Measurements from ENCODE around the gene UBR1.

UBR1 gene

DNA sequence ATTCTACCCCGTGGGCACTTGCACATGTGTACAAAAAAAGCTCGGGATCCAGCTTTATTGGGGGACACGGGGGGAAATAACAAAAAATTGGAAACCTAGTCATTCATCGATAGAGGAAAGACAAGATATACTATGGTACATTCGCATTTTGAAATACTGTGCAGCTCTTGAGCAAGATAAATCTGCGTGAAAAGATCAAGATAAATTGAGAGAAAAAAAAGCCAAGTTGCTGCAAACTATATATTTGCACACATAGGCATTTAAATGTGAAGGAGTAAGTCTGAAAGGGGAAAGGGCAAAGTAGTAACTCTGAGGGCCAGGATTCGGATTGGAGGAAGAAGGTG is 620 bp upstream of the UBR1 start:
- DNase-seq, result no peak

DNA sequence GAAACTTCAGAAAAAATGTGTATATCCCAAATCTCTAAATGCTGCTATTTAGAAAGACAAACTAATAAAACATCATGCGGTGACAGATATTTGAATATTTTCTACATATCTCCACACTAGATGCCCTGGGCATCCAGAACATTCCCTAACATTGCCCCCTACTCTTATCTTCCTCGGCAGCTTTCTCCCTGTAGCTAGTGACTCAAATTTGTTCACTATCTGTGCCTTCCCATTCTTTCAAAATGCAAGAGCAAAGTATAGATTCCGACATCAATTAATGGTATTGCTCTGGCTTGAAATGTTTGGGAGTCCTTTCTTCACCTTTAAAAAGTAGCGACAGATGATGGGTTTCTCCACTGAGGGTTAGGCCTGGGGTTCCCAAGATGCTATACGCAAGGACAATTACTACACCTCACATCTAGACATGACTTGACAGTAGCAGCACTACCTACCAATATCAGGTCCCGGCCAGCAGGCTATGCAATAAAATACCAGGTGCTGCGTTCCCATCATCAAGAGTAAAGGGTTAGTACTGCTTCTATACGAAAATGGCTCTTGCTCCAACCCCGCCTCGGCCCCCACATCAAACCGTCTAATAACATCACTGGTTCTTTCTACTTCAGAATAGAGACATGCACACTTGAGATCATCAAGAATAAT is 631 bp downstream of the UBR1 start:
- peak in 1 of 2 donors; percentile 18 for DNase-seq

GRCh38 chr15:43104426-43104825 is 1.4 kb downstream of the UBR1 start:
- no peak for DNase-seq

GRCh38 chr15:43103907-43104306 is 1.9 kb downstream of the UBR1 start:
- no peak for DNase-seq

GRCh38 chr15:43102187-43102586 is 3.7 kb downstream of the UBR1 start:
- no peak for DNase-seq

- DNase-seq, result no peak
Measured at GRCh38 chr15:43100971-43101370, 4.9 kb downstream of the UBR1 start.

DNA sequence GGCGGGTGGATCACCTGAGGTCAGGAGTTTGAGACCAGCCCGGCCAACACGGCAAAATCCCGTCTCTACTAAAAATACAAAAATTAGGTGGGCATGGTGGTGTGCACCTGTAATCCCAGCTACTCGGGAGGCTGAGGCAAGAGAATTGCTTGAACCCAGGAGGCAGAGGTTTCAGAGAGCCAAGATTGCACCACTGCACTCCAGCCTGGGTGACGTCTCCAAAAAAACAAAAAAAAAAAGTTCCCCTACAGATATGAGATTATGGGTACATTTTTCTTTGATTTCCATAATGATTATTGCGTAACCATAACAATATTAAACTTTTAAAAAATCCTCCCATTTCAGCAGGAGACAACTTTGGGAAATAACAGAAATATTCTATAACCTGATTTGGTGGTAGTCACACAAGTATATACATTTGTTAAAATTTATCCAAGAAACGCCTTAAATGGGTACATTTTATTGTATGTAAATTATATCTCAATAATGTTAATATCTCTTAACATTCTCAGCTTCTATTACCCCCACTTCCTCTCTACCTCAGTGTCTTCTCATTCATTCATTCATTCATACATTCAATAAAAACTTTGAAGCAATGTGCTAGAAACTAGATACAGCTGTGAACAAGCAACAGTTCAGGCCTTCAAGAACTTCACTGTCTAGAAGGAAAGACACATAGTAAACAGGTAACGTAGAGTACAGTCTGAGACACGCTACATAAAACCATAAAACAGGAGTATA is 6.6 kb downstream of the UBR1 start:
- no peak for DNase-seq

DNA sequence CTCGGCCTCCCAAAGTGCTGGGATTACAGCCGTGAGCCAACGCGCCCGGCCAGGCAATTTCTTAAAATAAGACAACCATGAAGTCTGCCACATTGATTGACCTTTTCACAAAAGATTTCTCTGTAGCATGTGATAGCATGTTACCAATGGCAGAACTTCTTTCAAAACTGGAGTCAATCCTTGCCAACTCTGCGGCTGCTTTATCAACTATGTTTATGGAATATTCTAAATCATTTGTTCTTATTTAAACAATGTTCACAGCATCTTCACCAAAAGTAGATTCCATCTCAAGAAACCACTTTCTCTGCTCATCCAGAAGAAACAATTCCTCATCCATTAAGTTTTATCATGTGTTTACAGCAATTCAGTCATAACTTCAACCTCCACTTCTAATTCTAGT is 9.4 kb downstream of the UBR1 start:
- no peak for DNase-seq

DNA sequence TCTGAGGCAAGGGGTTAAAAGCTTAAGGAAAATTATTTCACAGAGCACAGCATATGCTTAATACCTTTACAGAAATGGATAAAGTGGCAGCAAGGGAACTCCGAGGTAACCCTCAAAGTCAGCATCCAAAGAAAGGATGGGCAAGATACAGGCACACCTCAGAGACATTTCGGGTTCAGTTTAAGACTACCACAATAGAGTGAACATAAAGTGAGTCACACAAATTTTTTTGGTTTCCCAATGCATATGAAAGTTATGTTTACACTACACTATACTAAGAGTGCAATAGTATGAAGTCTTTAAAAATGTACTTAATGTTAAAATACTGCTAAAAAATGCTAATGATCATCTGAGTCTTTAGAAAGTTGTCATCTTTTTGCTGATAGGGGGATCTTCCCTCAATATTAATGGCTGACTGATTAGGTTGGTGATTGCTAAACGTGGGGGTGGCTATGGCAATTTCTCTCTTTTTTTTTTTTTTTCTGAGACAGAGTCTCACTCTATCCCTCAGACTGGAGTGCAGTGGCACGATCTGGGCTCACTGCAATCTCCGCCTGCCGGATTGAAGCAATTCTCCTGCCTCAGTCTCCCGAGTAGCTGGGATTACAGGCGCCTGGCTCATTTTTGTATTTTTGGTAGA is 10.0 kb downstream of the UBR1 start:
- no peak for DNase-seq

- DNase-seq, result no peak
Measured at GRCh38 chr15:43095243-43095642, 10.6 kb downstream of the UBR1 start.

GRCh38 chr15:43094416-43095030 is 11.3 kb downstream of the UBR1 start:
- no peak for DNase-seq

DNA sequence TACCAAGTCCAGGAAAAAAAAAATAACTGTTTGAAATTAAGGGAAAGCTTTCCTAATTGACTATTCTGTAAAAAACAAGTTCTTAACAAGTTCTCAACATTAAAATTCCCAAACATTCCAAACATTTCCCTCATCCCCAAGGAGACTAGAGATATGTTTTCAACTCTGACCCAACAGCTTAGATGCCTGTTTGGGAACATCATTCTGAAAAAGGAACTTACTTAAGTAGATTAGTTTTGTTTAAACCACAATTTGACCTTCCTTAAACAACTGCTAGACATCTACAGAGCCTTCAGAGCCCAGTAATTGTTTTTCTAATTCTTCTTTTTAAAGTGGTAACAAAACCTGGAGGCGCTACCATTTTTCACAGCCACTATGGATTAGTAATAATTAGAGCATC is 12.8 kb downstream of the UBR1 start:
- no peak for DNase-seq

DNA sequence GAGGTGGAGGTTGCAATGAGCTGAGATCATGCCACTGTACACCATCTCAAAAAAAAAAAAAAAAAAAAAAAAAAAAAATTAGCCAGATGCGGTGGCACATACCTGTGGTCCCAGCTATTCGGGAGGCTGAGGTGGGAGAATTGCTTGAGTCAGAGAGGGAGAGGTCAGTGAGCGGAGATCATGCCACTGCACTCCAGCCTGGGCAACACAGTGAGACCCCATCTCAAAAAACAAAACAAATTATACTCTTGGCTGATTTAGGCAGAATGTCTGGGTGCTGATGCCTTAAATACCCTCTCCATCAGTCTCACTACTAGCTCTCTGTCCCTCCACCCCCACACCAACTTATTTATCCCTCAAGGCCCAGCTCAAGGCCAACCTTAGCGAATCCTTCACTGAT is 14.0 kb downstream of the UBR1 start:
- no peak for DNase-seq

- no peak for DNase-seq
Measured at GRCh38 chr15:43086551-43086950, 19.3 kb downstream of the UBR1 start.

DNA sequence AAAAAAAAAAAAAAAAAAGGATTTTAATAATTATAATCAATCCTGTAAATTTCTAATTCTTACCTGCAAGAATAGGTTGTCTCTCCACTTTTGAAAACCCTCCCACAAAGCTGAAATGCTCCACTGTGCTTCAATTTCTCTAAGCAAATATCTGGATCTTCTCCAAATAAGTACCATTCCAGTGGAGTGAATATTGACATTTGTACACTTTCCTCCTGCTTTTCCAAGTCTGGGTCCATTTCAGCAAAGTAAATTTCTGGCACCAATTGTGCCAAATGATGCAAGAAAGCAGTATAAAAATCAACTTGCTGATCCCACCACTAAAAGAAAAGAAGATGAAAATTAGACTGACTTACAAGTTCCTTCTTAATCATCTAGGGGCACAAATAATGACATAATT is 19.9 kb downstream of the UBR1 start:
- DNase-seq, result no peak

- DNase-seq, result no peak
Measured at GRCh38 chr15:43082509-43082908, 23.3 kb downstream of the UBR1 start.

- no peak for DNase-seq
Measured at GRCh38 chr15:43081283-43081682, 24.6 kb downstream of the UBR1 start.

- DNase-seq, result no peak
Measured at GRCh38 chr15:43071451-43071850, 34.4 kb downstream of the UBR1 start.

GRCh38 chr15:43070893-43071292 is 34.9 kb downstream of the UBR1 start:
- no peak for DNase-seq

DNA sequence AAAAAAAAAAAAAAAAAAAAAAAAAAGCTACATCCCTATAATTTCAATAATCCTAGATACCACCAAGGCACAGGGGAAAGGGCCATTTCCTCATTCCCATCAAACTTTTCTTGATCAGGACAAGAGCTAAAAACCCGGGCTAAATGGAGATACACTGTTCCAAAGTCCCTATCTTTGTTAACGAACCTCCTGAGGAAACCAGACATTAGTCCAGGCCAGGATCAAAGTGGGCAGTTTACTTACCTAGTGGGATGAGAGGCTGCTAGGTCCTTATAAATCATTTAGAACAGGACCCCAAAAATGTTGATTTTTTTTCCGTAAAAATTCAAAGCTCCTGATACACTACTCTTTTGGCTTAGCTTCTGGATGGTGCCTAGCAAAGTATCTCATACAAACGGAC is 35.6 kb downstream of the UBR1 start:
- no peak for DNase-seq

DNA sequence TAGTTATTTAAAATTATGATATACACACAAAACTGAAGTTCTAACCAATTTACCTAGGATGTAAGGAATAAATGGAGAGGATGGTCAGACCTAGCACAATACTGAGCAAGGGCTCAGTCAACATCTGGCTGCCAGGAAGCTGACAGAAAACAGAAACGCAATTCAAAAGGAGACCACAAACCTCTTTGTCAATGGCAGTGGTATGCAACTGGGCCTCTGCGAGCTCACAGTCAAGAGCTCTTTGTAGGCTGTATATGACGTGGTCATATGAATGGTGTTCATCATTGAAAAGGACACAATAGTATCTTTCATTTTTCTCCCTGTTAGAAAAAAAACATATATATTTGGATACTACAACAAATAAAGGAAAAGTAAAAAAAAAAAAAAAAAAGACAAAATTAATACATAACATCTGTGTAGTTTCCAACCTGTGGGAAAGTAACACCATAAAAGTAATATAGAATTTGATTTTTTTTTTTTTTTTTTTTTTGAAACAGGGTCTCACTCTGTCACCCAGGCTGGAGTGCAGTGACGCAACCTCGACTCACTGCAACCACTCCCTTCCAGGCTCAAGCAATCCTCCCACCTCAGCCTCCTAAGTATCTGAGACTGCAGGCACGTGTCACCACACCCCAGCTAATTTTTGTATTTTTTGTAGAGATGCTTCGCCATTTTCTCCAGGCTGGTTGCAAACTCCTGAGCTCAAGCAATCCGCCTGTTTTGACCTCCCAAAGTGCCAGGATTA is 37.9 kb downstream of the UBR1 start:
- peak in 1 of 2 donors; percentile 5 for DNase-seq

DNA sequence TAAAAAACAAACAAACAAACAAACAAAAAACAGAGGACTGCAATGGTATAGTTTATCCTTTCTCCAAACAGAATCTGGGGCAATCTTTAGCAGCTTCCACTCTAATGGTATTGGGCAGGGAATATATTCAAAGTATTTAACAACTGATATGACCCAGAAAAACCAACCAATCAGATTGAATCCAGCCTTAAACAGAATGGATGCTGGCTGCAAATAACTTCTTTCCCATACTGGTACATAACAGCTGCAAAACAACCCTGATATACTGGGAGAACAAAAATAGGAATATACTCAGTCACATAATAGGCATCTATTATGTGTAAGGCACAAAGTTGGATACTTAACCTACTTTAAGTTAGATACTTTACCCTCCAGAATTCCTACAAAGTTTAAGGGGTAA is 49.1 kb downstream of the UBR1 start:
- no peak for DNase-seq

GRCh38 chr15:43052860-43053259 is 53.0 kb downstream of the UBR1 start:
- DNase-seq, result no peak

All from activated CD4-positive, alpha-beta T cell treated with anti-CD3 and anti-CD28 coated beads for 4 hours (primary cell).